SKM-1 treated with dmso at 0.1 percent for 144 hours (cell line): ENCODE results near the gene SYNGR4.
"Not testable (repeated sequence)": the region's sequence is repeated elsewhere in the genome, so short reads cannot be mapped to it uniquely, and the experiment has no call there.

Experiments
- DNase-seq: peaks from one replicate; lab custom pipeline; 2025; ENCODE audit not compliant: unreplicated experiment; lab: John Stamatoyannopoulos, UW

The SYNGR4 gene

DNA sequence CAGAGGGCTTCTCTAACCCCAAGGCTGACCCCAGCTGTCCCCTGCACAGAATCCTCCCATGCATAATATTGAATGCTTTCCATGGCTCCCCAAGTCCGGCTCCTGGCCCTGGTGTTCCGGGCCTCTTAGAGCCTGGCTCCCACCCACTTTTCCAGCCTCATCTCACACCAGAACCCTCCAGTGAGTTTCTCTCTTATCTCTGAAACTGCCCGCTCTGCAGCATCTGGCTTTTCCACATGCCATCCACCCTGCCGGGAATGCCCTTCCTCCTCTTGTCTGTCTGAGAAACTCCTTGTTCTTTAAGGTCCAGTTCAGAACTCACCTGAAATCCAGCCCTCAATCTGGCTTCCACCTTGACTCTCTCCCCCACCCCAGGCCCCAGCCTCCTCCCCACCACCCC lies 6.8 kb downstream of the SYNGR4 start:
- no peak for DNase-seq

DNA sequence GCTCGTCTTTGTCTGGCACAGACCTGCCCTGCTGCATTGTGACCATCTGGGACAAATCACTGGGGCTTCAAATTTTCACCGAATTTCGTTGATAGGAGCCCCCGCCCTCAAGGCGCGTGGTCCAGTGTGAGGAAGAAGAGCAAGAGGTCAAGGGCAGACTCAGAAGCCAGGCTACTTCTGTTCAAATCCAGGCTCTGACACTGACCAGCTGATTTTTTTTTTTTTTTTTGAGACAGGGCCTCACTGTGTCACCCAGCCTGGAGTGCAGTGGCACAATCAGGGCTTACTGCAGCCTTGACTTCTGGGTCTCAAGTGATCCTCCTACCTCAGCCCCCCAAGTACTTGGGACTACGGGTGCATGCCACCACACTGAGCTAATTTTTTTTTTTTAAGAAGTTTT lies 7.2 kb downstream of the SYNGR4 start:
- no peak for DNase-seq

DNA sequence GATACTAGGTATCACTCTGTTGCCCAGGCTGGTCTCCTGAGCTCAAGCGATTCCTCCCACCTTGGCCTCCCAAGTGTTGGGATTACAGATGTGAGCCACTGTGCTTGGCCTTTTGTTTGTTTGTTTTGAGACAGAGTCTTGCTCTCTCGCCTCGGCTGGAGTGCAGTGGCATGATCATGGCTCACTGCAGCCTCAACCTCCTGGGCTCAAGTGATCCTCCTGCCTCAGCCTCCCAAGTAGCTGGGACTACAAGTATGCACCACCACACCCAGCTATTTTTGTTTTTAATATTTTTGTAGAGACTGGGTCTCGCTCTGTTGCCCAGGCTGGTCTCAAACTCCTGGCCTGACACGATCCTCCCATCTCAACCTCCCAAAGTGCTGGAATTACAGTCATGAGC lies 7.6 kb downstream of the SYNGR4 start:
- DNase-seq: not testable (repeated sequence)

DNA sequence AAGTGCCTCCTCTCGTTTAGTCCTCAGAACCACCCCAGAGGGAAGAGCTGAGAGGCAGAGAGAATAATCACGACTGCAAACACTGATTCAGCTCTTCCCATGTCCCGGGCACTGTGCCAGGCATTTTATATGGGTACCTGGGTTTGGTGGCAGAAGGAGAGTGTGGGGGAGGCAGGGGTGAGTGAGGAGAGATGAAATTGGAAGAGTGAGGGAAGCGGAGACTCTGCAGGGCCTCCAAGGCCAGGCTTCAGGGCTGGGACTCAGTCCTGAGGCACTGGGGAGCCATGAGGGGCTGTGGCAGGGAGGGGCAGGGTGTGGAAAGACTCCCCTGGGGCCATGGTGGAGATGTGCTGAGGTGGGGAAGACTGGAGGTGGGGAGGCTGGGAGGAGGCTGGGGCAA lies 8.7 kb downstream of the SYNGR4 start:
- no peak for DNase-seq

DNA sequence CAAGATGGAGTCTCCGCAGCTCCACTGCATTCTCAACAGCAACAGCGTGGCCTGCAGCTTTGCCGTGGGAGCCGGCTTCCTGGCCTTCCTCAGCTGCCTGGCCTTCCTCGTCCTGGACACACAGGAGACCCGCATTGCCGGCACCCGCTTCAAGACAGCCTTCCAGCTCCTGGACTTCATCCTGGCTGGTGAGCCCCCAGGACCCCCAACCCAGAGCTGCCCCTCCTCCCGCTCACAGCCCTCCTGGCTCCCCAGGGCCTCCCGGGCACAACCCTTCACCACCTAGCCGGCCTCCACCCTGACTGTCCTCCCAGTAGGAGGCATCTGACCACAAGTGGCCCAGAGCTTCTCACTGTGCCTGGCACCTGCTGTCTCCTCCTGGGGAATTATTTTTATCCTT lies 9.4 kb downstream of the SYNGR4 start:
- DNase-seq: no peak

DNA sequence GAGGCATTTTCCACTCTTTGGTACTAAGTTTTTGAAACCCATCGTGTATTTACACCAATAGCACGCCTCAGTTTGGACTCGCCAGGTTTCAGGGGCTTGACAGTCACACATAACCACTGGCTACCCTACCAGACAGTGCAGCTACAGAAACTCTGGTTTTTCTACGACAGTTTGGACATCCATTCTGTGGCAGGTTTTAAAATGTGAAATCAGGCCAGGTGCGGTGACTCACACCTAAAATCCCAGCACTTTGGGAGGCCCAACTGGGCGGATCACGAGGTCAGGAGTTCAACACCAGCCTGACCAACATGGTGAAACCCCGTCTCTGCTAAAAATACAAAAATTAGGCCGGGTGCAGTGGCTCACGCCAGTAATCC lies 14.0 kb downstream of the SYNGR4 start:
- DNase-seq: no peak

DNA sequence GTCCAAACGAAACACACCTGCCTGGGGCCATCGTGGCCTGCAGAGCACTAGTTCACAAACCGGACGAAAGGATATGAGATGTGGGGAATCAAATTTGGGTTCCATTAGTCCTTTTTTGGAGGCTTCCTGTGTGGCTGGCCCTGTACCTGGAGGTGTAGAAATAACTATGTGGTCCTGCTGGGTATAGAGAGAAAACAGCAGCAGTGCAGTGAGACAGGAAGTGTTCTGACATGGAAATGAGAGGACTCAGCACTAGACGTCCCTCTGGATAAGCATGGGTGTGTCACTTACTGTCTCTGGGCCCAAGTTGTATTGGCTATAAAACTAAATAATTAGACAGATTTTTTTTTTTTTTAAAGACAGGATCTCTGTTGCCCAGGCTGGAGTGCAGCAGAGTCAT lies 14.9 kb downstream of the SYNGR4 start:
- no peak for DNase-seq

DNA sequence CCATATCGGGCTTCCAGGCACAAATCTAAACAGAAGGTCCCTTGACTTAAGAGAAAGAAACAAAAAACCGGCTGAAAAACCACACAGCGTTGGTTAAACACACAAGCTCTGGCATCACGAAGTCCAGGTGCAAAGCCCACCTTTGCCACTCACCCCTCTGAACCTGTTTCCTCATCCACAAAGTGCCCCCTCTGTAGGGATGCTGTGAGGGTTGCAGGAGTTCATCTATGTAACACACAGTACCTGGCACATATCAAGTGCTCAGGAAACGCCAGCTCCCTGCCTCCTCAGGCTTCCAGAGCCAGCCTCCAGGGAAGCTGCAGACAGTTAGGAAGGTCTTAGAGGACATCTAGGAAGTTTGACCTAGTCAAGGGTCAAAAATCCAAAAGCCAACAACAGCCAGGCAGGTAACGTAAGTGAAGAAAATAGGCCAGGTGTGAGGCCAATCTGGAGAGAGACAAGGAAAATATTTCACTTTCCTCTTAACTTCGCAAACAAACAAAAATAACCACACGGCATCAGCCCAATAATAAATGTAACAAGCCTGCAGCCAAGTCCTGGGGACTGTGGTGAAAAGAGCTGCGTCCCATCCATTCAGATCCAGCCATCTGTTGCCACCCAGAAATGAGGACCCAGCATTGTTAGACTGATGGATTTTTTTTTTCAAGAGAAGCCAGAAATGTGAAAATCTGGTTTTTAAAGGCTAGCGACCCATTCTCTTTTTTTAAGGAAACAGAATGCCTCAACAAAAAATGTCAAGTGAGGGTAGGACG lies 17.2 kb downstream of the SYNGR4 start:
- no peak for DNase-seq

DNA sequence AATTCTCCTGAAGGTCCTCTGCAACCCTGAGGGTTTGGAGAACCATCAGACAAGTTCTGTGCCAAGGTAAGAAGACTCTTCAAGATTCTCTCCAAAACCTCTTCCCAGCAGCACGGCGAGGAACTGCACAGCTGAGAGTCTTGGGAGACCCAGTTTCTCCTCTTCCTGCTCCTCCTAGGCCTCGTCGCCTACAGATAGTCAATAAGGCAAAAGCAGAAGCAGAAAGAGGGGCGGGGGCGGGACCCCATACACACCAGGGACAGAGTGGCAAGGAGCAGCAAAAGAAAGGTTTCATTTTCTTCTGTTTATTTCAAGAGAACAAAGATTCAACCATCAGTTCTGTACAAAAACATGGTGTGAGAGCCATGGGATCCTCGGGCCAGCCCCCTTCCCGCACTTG lies 18.1 kb downstream of the SYNGR4 start:
- DNase-seq: no peak

DNA sequence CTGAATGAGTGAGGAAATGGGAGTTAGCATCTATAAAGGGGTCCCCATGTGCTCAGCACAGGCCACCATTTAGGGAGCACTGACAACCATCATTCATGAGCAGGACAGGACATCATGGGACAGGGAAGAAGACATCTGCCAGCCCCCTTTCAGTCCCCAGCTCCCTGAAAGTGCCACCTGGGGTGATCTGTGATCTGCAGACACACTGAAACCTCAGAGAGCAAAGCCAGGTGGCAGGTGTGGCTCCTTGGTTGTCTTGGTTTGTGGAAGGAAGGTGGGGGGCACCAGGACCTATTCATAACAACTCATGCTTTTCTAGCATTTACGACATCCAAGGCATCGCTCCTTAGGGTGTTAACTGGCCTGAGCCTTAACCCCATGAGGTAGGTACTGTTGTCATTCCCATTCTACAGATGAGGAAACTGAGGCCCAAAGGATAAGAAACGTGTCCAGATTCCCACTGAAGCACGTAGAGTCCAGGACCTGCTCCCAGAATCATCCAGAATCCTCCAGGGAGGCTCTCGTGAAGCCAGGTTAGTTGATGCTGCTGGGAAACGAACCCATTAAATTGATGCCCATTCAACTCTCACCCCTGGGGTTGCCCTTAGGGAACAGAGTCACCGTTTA lies 21.4 kb downstream of the SYNGR4 start:
- DNase-seq: no peak

DNA sequence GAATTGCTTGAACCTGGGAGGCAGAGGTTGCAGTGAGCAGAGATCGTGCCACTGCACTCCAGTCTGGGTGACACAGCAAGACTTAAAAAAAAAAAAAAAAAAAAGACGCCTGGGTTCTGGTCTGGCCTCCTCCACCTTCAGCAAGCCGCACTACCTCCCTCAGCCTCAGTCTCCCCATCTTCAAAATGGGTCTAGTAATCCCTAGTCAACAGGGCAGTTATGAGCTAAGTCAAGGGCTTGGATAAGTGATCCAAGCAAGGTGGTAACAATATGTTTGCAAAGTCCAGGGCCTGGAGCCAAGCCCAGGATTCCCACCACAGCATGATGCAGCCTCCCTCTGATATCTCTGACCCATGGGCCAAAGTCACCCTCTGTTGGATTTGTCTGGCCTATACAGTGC lies 22.8 kb downstream of the SYNGR4 start:
- no peak for DNase-seq

DNA sequence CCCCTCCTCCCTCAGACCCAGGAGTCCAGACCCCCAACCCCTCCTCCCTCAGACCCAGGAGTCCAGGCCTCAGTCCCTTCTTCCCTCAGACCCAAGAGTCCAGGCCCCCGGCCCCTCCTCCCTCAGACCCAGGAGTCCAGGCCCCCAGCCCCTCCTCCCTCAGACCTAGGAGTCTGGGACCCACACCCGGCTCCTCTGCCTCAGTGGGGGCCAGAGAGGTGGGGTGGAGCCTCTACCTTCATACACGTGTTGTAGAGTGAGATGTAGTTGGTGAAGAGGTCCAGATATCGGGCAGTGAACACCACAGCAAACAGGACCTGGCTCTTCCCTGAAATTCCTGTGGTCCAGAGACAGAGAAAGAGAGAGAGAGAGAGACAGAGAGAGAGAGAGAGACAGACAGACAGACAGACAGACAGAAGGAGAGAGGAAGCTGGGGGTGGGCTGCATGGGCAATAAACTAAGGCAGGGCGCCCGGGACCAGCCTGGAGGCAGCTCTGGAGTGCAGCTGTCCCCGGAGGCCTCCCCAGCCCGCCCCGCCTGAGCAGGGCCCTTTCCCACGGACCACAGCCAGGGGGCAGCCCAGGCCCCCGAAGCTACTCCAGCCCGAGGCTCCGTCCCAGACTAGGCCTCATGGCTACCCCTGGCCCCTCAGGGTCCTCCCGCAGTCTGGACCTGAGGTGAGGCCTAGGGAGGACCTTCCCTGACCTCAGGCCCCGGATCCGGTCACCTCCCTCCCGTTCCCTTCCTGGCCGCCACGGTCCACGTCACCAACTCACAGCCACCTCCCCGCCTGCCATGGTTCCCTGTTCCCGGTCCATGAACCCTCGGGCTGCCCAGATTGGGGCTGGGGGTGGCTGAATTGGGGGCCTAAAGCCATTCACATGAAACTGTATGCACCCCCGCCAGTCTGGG lies 26.3 kb downstream of the SYNGR4 start:
- DNase-seq: no peak

DNA sequence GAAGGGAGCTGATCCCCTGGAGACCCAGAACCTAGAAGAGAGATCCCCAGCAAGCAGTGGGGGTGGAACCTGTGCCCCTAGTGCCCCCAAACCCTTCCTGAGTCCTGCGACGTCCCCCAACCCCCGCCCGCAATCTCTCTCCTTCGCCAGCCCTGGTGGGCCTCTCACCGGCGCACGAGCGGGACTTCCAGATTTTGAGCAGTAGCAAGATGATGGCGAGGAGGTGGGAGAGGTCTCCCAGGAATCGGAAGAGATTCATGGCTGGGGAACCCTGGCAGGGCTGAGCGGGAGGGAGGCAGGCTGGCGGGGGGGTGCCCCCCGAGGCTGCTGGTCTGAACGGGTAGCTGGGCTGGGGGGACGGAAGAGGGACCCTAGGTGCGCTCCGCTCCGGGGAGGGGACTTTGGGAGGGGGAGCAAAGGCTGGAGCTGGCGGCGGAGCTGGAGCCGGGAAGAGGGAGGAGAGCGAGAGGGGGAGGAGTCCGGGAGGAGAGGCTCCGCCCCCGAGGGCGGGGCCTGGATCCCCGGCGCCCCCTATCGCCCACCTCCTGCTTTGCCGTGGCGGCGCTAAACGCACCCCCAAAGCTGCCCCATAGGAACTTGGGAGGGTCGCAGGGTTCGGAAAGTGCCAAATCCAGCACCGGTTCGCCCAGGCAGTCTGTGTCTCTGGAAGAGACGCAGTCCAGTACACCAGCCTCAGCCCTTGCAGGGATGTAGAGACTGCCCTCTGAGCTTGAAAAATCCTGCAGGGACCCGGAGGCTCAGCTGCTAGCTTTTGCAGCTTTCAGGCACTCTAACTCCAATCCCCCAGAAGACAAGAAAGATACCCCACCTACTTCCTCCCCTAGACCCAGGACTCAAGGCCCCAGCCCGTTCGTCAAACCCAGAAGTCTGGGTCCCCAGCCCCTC lies 27.2 kb downstream of the SYNGR4 start, which contains the start of gene KDELR1:
KDELR1 (minus strand) TSS at position 452 of the 906 bp plus-strand sequence; CDS start at position 259, 193 bp downstream.
- DNase-seq: no peak

DNA sequence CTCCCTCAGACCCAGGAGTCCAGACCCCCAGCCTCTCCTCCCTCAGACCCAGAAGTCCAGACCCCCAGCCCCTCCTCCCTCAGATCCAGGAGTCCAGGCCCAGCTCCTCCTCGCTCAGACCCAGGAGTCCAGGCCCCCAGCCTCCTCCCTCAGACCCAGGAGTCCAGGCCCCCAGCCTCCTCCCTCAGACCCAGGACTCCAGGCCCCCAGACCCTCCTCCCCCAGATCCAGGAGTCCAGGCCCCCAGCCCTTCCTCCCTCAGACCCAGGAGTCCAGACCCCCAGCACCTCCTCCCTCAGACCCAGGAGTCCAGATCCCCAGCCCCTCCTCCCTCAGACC lies 27.8 kb downstream of the SYNGR4 start:
- not testable (repeated sequence) for DNase-seq

DNA sequence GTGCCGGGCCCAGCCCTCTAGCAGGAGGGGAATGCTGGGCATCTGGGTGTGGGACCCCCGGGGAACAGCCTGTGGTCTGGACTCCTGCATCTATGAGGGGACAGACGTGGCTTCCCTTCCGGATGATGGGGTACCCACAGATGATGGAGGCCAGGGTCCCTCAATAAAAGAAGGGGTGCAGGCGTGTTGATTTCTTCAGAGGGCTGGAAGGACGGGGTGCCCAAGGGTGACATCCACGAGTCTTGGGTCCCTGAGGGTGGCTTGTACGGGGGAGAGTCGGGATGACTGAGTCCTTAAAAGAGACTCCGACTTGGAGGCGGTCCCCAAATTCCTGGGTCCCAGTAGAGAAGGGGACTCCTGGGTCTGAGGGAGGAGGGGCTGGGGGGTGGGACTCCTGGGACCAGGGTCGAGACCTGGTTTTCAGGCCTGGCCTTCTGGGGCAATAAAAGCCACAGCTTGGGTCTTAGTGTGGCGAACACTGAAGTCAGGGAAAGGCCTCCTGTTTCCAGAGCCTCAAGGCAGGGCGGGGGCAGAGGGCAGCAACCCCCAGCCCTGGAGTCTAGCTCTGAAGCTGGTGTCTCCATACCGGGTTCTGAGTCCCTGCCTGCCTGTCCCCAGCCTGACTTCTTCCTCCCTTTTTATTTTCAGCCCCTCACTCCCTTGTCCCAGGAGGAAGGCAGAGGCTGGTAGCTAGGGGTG lies 28.8 kb downstream of the SYNGR4 start:
- no peak for DNase-seq

DNA sequence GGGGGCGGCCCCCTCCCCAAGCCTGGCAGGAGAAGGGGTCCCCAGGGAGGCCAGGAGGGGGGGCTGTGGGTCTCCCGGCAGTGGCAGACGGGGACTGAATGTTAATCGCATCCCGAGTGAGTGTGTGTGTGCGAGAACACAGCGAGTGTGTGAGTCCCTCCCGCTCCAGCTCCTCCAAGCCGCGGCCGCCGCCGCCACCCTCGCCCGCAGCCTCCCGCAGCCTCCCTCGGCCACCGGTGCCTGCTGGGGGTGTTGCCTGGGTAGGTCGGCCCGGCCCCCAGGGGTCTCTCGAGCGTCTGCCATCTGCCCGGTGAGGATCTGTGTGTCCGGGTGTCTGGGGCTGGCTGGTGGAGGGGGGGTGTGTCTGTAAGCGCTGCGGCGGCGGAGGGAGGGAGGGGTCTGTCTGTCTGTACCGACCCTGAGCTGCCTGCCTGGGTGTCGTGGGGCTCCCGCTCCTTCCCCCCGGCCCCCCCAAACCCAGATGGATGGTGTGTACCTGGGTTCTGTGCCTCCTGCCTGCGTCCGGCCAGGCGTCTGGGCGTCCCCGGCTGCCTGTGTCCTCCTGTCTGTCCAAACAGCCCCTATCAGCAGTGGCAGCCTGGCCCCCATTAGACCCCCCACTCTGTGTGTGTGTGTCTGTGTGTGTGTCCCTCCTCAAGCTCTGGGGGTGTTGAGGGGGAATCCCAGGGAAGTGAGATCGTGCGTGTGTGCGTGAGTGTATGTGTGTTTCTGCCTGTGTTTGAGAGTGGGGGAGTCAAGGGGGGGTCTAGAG lies 29.6 kb downstream of the SYNGR4 start, which contains the start of gene GRIN2D:
GRIN2D (plus strand) TSS at position 110 of the 772 bp plus-strand sequence. CDS start 4,725 bp downstream, outside the sequence.
- no peak for DNase-seq

DNA sequence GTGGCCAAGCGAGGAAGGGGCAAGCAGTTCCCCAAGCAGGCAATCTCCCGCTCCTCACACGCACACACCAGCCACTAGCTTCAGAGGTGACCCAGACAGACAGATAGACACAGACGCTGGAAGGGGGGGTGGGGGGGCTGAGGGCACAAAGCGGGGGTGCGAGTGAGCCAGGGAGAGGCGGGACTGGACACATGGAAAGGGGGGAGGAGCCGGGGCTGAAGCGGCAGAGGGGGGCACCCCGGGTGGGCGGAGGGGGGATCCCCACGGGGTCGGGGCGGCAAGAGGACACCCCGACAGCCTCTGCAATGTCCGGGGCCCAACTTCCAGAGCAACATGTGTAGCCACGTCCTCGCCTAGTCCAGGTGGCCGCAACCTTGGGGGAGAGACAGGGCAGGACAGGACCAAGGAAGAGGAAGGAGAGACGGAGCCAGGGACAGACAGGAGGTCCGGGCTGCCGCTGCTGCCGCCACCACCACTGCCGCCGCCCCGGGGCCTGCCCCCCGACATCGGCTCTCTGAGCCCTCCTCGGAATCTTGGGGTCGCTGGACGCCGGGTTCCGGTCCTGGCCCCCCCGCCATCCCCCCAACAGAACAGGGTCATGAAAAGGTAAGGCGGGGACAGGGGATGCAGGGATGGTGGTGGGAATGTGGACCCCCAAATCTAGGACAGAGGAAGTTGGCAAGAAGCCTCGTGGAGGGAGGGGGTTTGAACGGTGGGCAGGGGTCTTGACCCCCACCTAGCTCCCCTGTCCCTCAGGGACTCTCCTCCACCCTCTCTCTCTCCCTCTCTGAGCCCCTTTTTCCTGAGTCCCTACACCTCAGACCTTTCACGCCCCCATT lies 30.4 kb downstream of the SYNGR4 start:
- DNase-seq: no peak

DNA sequence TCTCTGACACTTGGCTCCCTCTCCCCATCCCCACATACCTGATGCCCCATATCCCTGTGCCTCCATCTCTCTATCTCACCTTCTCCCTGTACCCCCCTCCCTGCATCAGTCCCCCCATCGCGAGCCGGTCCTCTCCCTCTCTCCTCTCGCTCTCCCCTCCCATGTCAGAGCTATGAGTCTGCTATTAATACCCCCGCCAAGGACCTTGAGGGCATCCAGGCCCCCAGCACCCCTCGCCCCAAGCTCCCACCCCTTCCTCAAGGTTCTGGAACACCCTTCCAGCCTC lies 30.9 kb downstream of the SYNGR4 start:
- no peak for DNase-seq

DNA sequence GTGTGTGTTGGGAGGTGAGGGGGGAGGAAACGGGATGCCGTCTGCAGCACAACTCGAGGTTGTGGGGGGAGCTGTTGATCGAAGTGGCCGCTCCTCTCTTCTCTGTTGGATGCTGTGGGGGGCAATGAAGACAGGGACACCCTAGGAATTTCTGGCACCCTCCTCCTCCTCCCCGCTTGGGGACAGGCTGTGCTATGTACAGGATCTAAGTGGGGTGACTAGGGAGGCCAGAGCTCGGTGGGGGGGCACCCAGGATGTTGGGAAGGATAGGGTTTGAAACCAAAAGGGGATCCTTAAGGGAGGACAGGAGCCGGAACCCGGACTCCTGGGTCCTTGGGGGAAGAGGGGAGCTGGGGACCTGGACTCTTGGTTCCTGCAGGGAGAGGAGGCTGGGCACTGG lies 31.3 kb downstream of the SYNGR4 start:
- DNase-seq: no peak
